Transverse colon (tissue), 4 donors: ENCODE results near the gene PACSIN1.

ENCODE experiments used
- POLR2A ChIP-seq: fragments of 450-650 bp; IDR thresholded peaks from one replicate; pipeline ENCODE4 v1.6.1; 2016; ENCODE audit warnings: antibody characterized with exemption, mild to moderate bottlenecking, moderate library complexity
- POLR2AphosphoS5 ChIP-seq, 3 donors: sonication (generic); formaldehyde crosslinking; IDR thresholded peaks; one replicate each; pipeline ENCODE4 v1.6.1; 2016; ENCODE audit warnings: antibody characterized with exemption in 3 of 3
- TF ChIP-seq, protein P1 (sequence below), 5 experiments: fragments of 200-600 bp in 3 of 5; fragments of 450-650 bp in 2 of 5; sonication (generic) in 3 of 5; IDR thresholded peaks; 1 replicate in 2 of 5; 2 replicates in 3 of 5; pipeline ENCODE4 v1.5.1; 2016 to 2017; ENCODE audit warnings: antibody characterized with exemption in 5 of 5, inconsistent platforms in 3 of 5, mild to moderate bottlenecking in 2 of 5, moderate library complexity in 1 of 5

DNA sequence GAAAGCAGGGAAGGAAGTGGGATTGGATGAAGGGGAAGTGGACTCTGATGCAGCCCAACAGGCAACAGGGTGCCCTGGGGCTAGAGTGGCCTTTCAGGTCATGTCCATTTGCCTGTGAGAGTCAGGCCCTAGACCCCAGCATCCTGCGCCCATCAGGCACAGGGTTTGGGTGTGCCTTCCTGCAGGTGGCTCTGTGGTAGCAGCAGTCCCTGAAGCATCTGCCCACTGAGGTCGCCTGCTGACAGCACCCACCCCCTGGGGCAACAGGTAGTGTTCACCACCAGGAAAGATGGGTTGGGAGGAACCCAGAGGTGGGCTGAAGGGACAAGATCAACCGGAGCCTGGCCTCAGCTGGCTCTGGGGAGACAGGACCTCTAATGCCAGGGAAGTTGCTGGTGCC, 3.6 kb downstream of the PACSIN1 start:
- TF ChIP-seq, protein P1, sequence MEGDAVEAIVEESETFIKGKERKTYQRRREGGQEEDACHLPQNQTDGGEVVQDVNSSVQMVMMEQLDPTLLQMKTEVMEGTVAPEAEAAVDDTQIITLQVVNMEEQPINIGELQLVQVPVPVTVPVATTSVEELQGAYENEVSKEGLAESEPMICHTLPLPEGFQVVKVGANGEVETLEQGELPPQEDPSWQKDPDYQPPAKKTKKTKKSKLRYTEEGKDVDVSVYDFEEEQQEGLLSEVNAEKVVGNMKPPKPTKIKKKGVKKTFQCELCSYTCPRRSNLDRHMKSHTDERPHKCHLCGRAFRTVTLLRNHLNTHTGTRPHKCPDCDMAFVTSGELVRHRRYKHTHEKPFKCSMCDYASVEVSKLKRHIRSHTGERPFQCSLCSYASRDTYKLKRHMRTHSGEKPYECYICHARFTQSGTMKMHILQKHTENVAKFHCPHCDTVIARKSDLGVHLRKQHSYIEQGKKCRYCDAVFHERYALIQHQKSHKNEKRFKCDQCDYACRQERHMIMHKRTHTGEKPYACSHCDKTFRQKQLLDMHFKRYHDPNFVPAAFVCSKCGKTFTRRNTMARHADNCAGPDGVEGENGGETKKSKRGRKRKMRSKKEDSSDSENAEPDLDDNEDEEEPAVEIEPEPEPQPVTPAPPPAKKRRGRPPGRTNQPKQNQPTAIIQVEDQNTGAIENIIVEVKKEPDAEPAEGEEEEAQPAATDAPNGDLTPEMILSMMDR (IDR thresholded peaks at IDR 0.05), result no peak
- no peak for TF ChIP-seq POLR2AphosphoS5 (IDR thresholded peaks at IDR 0.05)
- TF ChIP-seq POLR2A, result no peak
